Lower leg skin (tissue), 3 donors: ENCODE results near the gene DUSP2.

Experiments used
- POLR2A ChIP-seq, 2 donors: fragments of 450-650 bp; IDR thresholded peaks; one replicate each; pipeline ENCODE4 v1.6.1; 2016 to 2017; ENCODE audit warnings: antibody characterized with exemption in 2 of 2, mild to moderate bottlenecking in 1 of 2, moderate library complexity in 1 of 2
- TF ChIP-seq, protein P1 (sequence below), 3 donors: fragments of 450-650 bp; IDR thresholded peaks; one replicate each; pipeline ENCODE4 v1.5.1; 2016; ENCODE audit warnings: antibody characterized with exemption in 3 of 3, mild to moderate bottlenecking in 3 of 3, moderate library complexity in 2 of 3

DNA sequence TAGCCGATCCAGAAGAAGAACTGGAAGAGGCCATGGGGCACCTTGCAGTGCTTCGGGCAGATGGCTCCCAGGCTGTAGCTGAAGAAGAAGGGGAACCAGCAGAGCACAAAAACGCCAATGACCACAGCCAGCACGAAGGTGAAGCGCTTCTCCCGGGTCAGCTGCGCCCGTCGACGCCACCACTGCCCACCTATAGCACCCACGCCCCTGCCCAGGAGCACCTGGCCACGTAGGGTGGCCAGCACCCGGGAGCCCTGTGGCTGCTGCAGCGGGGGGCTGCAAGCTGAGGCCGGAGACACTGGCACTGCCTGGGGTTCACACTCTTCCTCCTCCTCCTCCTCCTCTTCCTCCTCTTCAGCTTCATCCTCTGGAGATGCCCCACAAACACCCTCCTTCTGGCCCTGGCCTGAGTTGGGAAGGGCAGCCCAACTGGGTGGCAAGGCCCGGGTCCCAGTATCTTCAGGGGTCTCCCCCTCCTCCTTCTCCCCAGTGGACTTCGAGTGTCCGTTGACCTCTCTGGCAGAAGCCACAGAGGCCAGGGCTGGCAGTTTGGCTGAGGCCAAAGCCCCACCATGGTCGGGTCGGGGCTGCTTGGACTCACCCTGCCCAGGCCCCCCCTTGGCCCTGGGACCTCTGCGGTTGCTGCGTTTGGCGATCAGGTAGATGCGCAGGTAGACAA lies 30.2 kb downstream of the DUSP2 start:
- TF ChIP-seq, protein P1, sequence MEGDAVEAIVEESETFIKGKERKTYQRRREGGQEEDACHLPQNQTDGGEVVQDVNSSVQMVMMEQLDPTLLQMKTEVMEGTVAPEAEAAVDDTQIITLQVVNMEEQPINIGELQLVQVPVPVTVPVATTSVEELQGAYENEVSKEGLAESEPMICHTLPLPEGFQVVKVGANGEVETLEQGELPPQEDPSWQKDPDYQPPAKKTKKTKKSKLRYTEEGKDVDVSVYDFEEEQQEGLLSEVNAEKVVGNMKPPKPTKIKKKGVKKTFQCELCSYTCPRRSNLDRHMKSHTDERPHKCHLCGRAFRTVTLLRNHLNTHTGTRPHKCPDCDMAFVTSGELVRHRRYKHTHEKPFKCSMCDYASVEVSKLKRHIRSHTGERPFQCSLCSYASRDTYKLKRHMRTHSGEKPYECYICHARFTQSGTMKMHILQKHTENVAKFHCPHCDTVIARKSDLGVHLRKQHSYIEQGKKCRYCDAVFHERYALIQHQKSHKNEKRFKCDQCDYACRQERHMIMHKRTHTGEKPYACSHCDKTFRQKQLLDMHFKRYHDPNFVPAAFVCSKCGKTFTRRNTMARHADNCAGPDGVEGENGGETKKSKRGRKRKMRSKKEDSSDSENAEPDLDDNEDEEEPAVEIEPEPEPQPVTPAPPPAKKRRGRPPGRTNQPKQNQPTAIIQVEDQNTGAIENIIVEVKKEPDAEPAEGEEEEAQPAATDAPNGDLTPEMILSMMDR (IDR thresholded peaks at IDR 0.05) = no peak
- TF ChIP-seq POLR2A (IDR thresholded peaks at IDR 0.05) = no peak
